NCI-H82 treated with DMSO at 0.1 percent for 48 hours (cell line): ENCODE results near the gene LASP1.
"Not testable (repeated sequence)": the region's sequence is repeated elsewhere in the genome, so short reads cannot be mapped to it uniquely, and the experiment has no call there.

ENCODE experiments used
- DNase-seq: peaks from one replicate; lab custom pipeline; 2025; ENCODE audit not compliant: unreplicated experiment; lab: John Stamatoyannopoulos, UW

LASP1 gene

DNA sequence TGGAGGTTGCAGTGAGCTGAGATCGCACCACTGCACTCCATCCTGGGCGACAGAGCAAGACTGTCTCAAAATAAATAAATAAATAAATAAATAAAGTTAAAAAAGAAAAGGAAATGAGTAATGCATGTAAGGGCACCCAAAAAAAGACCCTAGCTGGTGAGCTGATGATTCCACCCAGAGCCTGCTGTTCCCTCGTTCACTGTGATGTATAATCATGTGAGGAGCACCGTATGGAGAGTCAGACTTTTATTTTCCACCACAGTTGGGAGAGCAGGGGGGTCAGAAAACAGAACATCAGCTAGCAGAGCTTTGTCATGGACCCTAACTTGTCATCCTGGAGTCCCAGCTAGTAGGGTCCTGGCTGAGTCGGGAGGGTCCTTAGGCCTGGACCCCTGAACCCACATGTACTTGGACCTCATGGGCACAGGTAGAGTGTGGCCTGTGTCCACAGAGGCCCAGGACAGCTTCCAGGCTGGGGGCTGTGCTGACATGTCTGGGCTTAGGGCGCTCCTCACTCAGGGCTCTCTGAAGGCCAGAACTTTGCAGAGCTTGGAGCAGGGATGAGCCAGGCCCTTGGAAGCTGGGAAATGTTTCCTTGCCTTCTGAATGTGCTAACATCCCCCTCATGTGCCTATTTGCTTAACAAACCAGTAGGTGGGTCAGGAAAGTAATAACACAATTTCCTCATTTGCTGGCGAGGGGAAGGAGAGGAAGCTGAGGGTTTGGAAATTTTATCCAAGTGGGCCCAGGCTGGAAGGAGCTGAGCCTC, 36.8 kb downstream of the LASP1 start:
- DNase-seq, result no peak

DNA sequence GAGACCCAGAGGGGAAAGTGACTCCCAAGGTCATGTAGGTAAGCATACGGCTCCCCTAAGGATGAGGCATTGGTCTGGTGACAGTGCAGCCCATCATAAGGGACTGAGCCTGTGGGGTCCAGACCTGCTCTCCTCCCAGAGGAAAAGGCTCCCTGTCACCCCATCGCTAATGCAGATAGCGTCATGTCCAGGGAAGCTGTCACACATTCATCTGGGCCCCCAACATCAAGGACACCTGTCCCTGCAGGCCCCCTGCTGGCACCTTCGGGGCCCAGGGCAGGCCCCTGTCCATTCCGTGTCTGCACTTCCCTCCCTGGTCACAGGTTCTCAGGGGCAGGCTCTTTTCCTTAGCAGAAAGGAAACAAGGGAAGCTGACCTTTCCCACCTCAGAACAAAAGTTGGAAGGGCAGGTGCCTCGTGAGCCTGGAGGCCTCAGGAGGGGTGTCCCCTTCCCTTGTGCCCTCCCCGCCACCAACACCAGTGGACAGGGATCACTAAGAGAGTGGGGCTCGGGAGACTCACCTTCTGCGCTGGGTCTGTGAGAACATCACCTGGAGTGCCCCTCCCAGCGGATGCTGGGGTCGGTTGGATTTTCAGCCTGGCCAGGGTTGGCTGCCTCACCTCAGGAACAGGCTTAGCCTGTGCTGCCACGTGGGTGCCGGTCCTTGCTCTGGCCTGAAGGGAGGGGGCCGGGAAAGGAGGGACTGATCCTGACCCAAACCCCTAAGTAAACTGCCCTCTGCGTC, 38.2 kb downstream of the LASP1 start:
- DNase-seq, result no peak

DNA sequence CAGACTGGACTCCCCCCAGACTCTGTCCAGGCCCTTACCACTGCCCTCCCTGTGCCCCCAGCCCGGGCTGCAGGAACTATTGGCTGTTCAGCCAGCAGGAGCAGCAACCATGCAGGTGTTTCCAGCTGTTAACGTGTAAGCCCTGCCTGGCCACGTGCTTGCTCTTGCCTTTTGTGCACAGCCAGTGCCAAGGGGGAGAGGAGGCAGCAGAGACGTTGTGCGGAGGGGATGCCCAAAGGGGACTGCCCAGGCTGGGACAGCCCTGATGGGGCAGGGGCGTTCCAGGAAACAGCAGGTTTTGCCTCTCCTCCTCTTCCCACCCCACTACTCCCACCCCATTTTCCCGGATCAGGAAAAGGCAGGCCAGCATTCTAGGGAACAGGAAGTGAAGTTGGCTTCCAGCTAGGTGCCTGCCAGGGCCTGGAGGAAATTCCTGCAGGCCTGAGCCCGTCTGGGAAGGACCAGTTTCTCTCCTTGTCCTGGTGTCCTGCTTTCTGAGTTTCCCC, 38.9 kb downstream of the LASP1 start:
- DNase-seq, result no peak

DNA sequence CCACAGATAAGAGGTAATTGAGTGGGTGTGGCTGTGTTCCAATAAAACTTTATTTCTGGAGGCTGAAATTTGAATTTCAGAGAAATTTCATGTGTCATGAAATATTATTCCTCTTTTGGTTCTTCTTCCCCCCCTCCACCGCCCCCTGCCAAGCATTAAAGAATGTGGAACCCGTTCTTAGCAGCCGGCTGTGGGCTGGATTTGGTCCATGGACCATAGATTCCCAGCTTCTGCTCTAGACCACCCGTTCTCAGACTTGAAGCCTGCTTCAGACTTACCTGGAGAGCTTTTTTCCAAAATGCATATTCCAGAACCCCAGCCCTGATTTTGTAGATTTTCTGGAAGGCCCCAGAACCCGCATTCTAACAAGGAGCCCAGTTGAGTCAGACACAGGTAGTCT, 40.5 kb downstream of the LASP1 start:
- DNase-seq, result no peak

DNA sequence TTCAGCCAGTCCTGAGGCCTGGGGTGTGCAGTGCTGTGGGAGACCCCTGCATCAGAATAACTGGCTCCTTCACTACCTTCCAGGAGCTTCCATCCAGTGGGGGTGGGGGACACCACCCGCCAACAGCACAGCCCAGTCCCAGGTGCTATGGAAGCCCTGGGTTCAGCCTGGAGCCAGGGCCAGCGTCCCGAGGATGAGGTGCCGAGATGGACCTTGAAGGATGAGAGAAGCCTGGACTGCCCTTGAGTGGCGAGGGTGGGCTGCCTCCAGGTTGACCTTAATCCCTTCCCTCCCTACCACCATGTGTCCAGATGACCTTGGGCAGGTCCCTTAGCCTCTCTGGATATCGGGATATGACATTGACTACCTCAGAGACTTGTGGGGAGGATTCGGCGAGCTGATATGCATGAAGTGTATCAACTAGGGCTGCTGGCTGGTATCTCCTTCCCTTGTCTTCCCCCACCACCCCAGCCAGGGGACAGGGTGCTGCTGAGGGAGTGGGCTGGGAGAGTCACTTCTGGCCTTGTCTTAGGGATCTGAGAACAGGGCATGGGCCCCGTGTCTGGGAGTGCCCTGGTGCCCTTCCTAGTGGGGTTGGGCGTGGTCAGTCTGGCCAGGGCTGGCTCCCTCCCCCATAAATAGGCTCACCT, 41.3 kb downstream of the LASP1 start:
- no peak for DNase-seq

DNA sequence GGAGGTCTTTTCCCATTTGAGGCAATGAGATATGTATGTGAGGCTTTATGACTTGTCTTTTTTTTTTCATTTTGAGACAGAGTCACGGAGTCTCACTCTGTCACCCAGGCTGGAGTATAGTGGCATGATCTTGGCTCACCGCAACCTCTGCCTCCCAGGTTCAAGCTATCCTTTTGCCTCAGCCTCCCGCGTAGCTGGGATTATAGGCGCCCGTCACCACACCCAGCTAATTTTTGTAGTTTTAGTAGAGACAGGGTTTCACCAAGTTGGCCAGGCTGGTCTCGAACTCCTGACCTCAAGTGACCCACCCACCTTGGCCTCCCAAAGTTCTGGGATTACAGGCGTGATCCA, 41.8 kb downstream of the LASP1 start:
- not testable (repeated sequence) for DNase-seq

DNA sequence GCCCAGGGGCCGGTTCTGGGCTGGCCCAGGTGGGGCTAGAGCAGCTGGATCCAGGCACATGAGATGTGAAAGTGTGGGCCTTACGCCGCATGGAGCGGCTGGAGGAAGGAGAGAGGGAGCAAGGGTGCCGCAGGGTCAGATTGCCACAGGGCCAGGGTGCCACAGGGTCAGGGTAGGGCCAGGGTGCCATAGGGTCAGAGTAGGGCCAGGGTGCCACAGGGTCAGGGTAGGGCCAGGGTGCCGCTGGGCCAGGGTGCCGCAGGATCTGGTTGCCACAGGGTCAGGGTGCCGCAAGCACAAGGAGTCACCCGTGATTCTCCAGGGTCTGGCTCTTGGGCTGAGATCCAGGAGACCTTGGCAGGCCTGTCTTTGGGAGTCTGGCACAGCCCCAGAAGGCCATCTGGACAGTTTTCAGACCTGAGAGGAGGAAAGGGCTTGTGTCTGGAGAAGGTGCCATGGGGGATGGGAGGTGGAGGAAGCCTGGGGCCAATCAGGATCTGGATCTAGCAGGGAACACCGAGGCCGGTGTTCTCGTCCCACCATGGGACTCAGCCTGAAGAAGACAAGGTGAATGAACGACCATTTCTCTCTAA, 42.5 kb downstream of the LASP1 start:
- DNase-seq, result no peak

DNA sequence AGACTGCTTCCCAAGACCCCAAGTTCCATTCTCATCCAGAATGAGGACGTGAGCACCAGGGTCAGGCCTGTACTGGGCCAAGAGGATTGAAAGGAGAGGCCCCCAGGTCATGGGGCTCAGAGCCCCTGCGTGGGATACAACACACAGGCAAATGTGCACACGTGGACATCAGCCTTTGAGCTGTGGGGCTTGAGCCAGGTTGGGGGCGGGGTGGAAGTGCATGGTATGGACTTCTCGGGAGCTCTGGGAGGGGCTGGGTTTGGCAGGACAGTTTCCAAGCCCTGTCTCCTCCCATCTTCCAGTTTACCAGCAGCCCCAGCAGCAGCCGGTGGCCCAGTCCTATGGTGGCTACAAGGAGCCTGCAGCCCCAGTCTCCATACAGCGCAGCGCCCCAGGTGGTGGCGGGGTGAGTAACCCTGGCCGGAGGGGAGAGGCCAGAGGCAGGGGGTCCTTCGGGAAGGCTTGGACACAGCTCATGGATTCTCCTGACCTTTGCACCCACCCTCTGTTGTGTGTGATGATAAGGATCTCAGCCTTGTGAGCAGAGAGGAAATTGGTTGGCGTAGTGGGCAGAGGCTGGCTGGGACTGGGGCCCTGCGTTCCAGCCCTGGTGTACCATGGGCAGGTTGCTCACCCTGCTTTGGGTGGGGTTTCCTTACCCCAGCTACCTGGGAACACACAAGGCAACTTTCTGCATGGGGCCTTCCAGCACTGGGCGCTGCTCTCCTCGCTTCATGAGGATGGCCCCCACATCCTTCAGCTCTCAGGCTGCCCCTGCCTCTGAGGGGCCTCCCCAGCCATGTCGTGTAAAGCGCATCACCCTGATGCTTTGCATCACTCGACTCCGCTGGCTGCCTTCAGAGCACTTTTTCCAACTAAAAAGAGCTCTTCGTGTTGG, 45.1 kb downstream of the LASP1 start:
- no peak for DNase-seq

DNA sequence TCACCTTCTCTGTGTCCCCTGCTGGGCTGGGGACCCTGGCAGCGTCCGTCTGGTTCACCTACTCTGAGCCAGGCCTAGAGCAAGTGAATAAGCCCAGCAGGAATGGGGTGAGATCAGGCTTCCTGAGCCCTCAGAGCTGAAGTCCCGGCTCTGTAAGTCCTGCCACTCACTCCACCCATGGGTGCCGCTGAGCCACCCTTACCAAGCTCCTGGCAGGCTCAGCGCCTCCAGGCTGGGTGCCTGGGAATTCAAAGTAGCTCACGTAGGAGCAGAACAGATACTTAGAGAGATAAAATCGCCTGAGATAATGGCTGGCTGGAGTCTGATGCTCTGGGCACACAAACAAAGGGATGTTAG, 45.8 kb downstream of the LASP1 start:
- no peak for DNase-seq

DNA sequence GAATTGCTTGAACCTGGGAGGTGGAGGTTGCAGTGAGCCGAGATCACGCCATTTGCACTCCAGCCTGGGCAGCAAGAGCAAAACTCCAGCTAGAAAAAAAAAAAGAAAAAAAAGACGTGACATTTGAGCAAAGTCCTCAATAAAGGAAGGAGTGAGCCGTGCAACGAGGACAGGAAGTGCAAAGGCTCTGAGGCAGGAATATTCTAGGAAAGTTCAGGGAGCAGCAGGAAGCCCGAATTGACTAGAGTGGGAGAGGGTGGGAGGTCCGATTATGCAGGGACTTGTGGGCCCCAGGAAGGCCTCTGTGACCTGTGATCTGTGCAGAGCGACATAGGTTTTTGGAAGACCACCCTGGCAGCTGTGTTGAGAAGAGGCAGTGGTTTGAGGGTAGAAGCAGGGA, 46.9 kb downstream of the LASP1 start:
- no peak for DNase-seq

DNA sequence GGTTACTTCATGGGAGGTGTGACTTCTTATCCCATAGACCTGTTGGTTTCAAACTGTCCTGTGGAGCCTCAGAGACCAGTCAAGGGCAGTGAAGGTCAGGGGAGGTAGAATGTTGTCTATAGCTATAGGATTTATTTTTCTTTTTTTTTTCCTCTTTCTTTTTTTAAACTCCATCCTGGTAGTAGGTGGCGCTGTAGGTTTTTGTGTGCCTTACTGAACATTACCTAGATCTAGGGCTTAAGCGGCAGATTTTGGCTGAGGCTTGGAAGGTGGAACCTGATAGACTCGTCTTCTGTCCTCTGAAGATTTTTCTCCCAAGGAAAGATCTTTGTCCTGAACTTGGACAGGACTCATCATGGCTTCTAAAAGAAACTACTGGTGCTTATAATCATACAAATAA, 47.4 kb downstream of the LASP1 start:
- DNase-seq, result no peak

DNA sequence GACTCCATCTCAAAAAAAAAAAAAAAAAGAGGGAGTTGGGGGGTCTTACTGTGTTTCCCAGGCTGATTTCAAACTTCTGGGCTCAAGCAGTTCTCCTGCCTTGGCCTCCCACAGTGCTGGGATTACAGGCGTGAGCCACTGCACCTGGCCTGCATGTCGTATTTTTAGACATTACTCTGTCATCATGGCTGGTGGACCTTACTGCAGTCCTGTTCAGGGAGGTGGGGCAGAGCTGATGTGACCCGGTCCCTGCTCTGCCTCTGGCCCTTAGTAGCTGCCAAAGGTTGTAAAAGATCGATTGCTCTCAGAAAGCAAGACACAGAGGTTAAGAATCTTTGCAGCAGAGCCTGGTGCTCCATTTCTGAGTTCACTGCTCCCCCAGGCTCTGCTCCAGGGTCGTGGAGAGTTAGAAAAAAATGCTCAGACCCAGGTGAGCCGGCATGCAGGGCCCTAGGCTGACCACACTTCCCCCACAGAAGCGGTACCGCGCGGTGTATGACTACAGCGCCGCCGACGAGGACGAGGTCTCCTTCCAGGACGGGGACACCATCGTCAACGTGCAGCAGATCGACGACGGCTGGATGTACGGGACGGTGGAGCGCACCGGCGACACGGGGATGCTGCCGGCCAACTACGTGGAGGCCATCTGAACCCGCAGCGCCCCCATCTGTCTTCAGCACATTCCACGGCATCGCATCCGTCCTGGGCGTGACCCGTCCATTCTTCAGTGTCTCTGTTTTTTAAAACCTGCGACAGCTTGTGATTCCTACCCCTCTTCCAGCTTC, 48.5 kb downstream of the LASP1 start:
- no peak for DNase-seq

DNA sequence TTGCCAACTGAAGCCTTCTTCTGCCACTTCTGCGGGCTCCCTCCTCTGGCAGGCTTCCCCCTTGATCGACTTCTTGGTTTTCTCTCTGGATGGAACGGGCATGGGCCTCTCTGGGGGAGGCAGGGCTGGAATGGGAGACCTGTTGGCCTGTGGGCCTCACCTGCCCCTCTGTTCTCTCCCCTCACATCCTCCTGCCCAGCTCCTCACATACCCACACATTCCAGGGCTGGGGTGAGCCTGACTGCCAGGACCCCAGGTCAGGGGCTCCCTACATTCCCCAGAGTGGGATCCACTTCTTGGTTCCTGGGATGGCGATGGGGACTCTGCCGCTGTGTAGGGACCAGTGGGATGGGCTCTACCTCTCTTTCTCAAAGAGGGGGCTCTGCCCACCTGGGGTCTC, 49.1 kb downstream of the LASP1 start:
- no peak for DNase-seq

DNA sequence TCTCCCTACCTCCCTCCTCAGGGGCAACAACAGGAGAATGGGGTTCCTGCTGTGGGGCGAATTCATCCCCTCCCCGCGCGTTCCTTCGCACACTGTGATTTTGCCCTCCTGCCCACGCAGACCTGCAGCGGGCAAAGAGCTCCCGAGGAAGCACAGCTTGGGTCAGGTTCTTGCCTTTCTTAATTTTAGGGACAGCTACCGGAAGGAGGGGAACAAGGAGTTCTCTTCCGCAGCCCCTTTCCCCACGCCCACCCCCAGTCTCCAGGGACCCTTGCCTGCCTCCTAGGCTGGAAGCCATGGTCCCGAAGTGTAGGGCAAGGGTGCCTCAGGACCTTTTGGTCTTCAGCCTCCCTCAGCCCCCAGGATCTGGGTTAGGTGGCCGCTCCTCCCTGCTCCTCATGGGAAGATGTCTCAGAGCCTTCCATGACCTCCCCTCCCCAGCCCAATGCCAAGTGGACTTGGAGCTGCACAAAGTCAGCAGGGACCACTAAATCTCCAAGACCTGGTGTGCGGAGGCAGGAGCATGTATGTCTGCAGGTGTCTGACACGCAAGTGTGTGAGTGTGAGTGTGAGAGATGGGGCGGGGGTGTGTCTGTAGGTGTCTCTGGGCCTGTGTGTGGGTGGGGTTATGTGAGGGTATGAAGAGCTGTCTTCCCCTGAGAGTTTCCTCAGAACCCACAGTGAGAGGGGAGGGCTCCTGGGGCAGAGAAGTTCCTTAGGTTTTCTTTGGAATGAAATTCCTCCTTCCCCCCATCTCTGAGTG, 49.6 kb downstream of the LASP1 start:
- DNase-seq, result no peak

DNA sequence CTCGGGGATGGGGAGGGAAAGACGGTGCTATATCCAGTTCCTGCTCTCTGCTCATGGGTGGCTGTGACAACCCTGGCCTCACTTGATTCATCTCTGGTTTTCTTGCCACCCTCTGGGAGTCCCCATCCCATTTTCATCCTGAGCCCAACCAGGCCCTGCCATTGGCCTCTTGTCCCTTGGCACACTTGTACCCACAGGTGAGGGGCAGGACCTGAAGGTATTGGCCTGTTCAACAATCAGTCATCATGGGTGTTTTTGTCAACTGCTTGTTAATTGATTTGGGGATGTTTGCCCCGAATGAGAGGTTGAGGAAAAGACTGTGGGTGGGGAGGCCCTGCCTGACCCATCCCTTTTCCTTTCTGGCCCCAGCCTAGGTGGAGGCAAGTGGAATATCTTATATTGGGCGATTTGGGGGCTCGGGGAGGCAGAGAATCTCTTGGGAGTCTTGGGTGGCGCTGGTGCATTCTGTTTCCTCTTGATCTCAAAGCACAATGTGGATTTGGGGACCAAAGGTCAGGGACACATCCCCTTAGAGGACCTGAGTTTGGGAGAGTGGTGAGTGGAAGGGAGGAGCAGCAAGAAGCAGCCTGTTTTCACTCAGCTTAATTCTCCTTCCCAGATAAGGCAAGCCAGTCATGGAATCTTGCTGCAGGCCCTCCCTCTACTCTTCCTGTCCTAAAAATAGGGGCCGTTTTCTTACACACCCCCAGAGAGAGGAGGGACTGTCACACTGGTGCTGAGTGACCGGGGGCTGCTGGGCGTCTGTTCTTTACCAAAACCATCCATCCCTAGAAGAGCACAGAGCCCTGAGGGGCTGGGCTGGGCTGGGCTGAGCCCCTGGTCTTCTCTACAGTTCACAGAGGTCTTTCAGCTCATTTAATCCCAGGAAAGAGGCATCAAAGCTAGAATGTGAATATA, 50.8 kb downstream of the LASP1 start:
- DNase-seq, result no peak

DNA sequence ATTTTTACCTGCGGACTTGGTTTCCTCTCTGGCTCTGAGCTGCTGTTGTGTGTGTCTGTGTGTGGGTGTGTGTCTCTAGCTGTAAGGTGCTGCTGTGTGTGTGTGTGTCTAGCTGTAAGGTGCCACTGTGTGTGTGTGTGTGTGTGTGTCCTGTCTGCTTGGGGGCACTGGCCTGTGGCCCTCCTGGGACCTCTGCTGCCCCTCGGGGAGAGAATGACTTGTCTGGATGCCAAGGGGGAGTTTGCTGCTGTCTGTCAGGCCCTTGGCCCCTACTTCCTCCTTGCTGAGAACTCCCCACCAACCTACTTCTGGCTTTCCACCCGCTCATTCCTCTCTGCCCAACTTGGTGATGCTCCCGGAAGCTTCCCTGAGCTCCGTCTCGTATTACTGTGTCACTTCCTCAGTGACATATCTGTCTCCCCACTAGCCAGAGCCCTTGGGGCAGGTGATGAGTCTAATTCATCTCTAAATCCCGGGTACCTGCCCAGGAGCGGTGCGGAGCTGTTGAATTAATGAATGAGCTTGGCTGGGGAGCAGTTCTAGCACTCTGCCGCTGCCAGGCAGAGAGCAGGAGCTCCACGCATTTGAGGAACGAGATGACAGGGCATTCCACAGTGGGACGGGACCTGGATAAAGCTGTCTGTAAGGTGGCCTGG, 52.0 kb downstream of the LASP1 start:
- DNase-seq, result no peak

DNA sequence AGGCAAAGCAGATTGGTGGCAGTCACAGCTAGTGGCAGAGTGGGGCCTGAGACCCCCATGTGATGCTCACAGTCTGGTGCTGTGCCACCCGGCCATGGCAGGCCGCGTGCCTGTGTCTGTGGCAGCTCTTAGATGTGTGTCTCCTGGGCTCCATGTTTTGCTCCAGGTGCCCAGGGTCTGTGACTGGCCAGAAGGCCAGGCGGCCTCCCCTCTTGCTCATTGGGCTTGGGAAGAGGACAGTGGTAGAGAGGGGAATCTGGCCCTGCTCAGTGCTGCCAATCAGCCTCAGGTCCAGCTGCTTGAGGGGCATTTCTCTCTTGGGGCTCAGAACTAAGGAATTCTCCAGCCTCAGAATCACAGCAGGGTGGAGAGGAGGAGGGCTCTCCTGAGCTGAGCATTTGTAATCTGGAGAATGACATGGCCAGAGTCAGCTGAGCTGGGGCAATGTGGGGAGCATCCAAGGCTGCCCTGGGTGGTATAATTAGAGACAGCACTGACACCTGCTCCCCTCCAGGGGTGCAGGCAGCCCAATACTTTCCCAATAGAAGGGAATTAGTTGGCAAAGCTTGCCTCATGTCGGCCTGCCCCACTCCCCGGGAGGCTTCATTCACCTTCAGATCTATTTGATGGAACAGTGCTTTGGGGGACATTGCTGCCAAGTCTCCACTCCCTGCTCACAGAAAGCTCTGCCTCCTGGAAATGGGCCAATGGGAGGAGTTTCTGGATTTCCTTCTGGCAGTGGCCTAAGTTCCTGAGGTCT, 52.9 kb downstream of the LASP1 start:
- no peak for DNase-seq
